HG02678 (cell line): ENCODE data around the gene MED14.

ENCODE experiments used
- ATAC-seq: cut with Tn5 transposase; IDR thresholded peaks from one replicate; pipeline ENCODE4 v1.9.1; 2021; ENCODE audit warnings: mild to moderate bottlenecking, moderate library complexity; ENCODE audit not compliant: unreplicated experiment

Gene MED14

DNA sequence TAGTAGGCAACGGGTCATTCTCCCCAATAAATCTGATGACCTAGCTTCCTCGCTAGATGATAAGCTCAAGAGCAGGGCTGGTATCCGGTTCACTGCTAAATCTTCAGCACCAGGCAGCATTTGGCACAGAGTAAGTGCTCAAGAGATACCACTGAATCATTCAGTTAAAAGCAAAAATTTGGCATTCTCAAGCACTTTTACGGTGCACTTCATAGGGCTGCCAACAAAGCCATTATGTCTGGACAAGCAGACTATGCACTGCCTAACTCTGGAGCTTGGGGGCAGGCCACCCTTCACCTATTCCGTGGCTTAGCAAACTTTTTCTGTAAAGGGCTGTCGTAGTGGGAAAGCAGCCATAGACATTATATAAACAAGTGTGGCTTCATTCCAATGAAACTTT is 64.2 kb downstream of the MED14 start:
- ATAC-seq: no peak

DNA sequence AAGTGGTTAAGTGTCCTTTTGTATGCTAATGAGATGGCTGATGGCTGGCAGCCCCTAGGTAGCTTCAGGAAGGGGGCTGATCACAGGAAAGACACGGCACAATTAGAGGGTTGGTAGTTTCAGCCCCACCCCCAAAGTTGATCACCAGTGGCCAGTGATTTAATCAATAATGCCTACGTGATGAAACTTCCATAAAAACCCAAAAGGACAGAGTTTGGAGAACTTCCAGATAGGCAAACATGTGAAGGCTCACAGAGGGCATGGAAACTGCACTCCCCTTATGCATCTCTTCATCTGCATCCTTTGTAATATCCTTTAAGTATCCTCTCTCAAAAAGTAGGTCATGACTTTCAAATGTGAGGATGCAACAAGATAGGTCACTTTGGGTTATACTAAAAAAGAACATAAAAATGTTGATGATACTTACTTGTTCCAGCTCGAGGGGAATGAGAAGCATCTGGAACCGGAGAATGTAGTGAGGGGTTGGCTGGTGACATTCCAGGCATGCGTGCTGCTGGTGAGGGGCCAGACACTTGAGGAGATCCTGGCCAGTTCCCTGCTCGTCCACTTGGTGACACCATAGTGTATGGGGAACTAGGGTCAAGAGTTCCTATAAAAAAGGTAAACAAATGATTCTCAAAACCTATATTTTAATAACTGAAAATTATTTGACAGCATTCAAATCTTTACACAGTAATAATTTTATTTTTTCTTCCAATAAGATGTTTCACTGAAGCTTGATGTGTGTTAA is 71.3 kb downstream of the MED14 start:
- ATAC-seq: no peak

DNA sequence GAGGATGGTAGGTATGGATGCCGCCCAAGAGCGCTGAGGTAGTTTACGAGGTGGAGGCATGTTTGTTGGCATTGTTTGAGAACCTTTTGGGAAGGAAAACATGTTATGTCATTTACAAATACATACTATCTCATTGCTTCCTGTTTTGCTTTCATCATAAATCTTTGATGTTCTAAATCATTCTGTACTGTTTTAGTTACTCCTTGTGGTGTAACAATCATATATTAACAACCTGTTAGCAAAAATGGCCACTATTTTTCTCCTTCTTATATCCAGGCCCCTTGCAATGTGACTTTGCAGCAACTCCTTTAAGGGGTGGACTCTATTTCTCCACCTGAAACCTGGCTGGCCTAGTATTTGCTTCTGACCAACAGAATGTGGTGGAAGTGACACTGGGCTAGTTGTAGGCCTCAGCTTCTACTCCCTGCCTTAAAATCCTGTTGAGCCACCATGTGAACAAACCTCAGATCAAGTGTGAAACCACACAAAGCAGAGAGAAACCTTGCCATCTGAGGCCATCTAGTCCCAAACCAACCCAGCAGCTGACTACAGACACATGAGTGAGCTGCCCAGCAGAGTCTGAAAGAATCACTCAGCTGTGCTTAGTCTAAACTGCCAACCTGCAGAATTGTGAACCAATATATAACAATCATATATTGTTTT is 72.1 kb downstream of the MED14 start:
- no peak for ATAC-seq

DNA sequence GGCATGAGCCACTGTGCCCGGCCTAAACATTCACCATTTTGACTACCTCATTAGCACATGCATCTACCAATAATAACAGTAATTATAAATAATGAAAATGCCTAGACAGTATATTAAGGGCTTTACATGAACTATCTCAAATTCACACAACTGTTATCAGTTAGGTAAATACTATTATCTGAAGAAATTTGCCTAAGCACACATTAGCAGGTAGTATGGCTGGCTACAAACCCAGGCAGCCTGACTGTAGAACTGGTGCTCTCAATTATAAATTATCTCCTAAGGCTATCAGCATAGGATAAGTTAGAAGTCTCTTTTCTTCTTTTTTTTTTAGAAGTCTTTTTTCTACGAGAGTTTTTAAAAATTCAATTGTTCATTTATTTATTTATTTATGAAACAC is 73.9 kb downstream of the MED14 start:
- ATAC-seq: no peak

DNA sequence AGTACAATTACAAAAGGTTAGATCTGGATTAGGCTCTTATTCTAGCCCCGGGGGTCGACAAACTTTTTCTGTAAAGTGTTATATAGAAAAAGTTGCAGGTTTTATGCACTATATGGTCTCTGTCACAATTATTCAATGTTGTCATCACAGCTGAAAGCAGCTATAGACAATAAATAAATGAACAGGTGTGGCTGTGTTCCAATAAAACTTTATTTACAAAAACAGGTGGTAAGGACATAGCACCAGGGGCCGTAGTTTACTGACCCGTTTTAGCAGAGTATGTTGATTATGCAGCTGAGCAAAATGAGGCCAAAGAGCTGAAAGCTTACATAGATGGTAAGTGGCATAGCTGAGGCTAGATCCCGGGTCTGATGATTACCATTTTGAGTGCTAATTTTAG is 75.0 kb downstream of the MED14 start:
- no peak for ATAC-seq

DNA sequence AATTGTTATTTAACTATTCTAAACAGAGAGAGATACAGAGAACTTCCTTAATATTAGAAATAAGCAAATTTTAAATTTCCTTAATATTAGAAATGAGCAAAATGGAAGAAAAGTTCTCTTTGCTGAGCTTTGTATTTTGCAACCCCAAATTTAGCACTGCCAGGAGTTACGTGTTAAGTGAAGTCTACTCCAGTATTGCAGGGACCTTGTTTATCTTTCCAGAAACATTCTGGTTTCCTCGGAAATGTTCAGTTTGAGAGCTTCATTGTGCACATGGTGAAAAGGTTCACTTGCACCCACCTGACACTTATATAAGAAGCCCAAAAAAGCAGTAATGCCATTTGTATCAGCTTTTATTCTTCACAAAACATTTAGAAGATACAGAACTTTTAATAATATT is 81.8 kb downstream of the MED14 start:
- no peak for ATAC-seq

DNA sequence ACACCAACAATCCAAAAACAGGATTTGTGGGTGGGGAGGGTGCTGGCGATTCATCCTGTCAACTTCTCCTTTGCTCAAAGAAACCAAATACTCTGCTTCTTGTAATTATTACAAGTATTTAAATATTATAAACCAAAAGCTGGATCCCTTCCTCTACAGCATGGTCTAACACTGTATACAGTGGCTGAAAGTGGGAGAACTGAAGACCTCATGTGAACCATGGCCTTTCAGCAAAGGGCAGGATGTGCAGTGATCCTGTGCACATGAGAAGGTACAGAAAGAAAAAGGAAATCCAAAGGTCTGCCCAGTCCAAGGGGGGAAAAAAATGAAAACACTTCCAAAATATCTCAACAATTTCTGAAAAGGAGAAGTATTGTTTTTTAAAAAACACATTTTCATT is 82.7 kb downstream of the MED14 start:
- no peak for ATAC-seq

DNA sequence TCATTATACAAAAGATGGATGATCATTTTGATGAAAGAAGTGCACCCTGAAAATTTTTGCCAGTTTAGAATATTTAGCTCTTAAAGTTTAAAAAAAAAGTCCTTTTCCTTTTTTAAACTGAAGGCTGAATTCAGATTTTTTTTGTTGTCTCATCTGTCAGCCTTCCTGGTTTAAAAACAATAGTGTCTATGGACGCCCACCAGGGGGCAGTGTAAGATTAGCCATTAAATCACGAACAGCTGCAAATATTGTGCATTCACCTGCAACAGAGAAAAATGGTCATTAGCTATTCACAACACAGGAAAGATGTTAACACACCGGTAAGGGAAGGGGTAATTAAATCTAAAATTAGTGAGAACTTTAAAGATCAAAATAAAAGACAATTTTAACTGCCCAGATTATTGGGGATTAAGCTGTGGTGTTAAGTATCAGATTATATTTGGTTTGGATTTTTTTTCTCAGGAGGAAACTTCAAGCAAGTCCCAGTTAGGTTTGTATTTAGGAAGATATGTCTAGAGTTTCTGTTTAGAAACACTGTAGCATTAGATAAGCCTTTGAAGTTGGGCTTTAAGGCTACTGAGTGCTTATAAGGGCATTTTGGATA is 83.6 kb downstream of the MED14 start:
- ATAC-seq: no peak

DNA sequence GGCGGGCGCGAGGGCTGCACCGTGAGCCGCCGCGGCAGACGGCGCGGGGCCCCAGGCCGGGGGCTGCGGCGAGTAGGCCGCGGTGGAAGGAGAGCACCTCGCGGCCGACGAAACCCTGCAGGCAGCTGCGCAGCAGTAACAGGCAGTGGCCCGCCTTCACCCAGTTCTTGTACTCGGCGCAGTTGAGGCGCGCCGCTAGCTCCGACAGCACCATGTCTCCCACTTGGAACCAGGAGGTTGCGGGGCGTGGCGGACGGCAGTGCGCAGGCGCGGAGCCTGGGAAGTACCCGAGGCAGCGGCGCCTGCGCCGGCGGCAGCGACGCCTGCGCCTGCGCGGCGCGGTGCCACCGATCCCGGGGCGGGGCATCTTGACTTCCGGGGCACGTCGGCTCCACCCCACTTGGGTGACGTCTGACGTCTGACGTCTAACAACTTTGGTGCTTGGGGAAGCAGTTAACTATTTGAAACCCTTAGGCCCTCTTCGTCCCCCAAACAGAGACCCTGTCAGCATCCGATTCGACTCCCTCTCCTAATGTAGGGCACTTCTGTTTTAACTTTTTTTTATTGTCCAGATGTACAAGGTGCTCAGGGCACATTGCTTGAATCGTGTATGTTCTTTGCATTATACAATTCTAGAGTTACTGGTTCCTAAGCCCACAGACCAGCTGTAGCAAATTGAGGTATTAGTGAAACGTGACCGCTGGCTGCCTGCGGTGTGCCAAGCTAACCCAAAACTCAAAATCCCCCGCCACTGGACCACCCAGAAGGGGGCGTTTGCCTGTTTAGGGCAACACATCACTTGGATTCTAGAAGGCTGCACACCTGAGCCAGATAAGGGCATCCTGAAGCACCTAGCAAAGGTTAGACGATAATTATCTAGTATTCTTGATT is 87.8 kb downstream of the MED14 start, which contains the start of gene CXorf38:
CXorf38 (minus strand) TSS at position 255 of the 891 bp plus-strand sequence; CDS start at position 214, 41 bp downstream.
- ATAC-seq: peak; percentile 72

DNA sequence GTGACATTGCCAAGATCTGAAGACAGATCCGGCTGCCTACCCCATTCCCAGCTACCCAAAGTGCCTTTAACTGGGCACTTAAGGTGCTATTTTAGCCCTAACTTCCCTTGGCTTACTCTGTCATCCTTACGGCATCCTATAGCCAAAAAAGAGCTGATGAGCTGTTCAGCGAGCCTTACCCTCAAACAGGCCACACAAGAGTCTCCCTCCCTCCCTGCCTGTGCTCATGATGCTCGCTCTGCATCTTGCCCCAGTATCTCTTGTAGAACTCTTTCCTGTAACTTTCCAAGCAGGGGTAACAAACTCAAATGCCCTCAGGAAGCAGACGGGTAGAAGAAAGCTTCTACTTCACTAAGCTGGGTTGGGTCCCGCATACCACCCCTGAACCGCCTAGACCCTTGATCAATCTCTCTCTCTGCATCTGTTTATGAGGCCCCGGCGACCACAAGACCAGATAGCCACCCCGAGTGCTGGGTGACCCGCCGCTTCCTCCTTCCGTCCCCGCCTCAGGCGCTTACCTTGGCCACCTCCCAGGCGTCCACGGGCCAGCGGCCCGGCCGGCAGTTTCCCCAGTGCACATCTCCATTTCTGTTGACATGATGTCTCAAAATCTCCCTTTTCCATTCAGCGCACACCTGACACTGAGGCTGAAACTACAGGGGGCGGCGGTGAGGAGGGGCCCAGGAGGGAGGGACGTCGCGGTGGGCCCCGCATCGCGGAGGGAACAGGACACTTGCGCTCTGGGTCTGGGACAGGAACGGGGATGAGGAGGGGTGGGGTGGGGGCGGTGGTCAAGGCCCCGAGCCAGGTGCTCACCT is 88.6 kb downstream of the MED14 start:
- peak; percentile 28 for ATAC-seq

DNA sequence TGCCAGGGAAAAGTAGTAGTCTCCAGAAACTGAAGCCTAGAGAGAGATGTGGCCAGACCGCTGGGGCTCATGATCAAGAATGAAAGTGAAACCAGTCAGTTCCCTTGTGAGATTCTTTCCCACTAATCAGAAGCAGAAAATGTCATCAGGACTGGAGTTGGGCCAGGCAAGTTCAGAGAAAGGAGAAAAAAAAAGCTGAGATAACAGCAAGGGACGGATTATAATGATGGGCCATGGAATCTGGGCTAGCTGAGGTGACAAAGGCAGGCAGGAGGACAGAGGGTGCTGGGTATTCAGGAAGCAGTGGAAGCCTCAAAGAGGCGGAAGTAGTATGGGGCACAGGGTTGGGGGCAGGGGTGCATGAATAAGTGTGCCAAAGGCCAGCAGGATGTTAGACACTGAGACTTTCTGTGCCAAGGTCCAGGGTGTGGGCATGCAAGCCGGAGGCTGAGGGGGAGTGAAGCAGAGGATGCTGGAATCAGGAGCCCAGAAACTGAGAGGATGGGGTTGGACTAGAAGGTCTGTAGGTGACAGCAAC is 90.5 kb downstream of the MED14 start:
- ATAC-seq: peak; percentile 34

DNA sequence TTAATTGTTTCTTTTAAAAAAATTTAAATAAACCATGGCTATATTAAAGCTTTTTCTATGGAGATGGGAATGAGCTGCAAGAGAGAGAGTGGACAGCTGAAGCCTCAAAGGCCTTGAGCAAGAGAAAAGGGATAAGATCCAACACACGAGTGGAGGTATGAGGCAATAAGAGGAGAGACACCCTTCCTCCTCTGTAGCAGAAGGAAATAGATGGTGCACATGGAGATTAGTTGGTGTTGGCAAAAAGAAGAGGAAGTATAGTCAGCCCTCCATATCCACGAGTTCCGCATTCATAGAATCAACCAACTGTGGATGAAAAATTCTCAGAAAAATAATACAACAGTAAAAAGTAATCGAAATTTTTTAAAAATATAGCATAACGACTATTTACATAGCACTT is 91.2 kb downstream of the MED14 start:
- no peak for ATAC-seq

DNA sequence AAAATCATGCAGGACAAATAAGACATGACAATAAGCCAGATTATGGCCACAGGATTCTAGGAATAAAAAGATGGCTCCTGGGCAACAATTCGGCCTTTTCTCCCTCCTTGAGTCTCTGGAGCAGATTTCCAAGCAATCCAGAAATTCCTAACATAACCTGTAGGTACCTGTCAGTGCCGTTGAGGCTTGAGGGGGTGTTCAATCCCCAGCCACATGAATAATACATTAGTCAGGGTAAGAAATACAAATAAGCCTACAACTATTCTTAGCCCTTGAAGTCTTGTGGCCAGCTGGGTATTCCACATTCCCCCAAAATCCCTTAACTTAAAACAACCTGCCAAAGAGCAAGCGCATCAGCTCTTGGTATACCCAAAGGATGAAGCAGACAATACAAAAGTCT is 97.7 kb downstream of the MED14 start:
- ATAC-seq: no peak

DNA sequence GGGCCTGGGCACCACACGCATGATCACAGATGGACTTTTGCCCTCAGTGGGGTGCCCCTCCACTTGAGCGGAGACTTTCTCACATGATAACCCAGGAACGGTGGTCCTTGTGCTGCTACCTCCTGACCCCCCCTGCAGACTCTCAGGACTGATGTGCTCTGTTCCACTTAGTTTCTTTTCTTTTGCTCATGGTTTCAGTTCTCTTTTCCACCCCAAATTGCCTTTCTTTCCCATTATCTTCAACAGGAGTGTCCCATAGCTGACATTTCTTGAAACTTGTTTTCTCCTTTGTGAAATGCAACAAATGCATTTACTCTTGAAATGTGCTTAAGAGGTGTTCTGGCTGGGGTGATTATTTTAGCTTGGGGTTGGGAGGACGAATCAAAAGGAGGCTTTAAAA is 103.1 kb downstream of the MED14 start:
- no peak for ATAC-seq

DNA sequence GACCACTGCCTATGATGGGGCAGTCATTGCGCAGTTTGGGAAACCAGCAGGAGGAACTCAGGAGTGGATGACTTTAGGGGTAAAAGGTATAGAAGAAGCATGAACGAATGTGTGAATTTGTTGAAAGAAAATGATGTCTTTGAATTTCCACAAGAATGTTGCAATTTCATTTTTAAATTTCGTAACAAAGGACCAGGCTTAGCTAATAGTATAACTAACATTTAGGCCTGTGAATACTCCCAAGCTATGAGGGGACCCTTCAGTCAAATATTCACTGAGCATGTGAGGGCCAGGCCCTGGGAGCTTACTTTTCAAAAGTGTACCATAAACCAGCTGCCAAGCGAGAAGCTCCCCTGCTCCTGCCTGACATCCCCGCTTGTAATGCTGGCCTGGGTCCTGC is 106.8 kb downstream of the MED14 start:
- ATAC-seq: no peak

DNA sequence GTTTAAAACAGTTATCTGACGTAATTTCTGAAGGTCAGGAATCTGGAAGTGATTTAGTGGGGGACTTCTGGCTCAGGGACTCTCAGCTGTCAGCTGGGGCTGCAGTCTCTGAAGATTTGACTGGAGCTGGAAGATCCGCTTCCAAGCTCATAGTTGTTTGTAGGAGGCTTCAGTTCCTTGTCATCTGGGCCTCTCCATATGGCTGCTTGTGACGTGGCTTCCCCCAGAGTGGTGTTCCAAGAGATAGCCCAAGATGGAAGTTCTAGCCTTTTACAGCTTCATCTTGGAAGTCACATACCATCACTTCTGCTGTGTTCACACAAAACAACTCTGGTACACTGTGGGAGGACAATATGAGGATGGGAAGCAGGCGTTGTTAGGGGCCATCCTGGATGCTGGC is 110.0 kb downstream of the MED14 start:
- ATAC-seq: no peak

DNA sequence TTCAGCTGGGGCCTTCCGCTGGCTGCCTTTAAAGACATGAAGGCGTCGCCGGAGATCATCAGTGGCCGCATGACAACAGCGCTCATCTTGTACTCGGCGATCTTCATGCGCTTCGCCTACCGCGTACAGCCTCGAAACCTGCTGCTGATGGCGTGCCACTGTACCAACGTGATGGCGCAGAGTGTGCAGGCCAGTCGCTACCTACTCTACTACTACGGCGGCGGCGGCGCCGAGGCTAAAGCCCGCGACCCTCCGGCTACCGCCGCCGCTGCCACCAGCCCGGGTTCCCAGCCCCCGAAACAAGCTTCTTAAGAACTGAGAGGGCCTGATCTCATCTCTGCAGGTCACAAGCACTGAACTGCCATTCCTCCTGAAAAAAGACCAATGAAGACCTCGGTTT is 111.7 kb downstream of the MED14 start:
- ATAC-seq: no peak

DNA sequence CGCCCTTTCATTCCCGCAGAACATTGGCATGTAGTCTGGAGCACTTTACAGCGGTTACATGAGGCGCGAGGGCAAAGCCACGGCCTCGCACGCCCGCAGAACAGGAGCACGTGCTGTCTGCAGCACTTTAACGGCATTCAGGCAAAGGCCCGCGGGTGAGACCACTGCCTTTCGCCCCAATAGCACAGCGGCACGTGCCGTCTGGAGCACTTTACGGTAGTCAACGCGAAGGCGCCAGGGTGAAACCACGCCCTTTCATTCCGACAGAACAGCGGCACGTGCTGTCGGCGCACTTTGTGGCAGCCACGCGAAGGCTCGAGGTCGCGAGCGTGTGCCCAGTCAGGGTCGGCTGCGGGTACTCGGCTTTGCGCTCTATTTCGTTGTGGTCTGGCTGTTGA is 112.2 kb downstream of the MED14 start, which contains the start of gene MPC1L:
MPC1L (plus strand) TSS at position 290 of the 398 bp plus-strand sequence. CDS start 138 bp downstream, outside the sequence.
- ATAC-seq: no peak

DNA sequence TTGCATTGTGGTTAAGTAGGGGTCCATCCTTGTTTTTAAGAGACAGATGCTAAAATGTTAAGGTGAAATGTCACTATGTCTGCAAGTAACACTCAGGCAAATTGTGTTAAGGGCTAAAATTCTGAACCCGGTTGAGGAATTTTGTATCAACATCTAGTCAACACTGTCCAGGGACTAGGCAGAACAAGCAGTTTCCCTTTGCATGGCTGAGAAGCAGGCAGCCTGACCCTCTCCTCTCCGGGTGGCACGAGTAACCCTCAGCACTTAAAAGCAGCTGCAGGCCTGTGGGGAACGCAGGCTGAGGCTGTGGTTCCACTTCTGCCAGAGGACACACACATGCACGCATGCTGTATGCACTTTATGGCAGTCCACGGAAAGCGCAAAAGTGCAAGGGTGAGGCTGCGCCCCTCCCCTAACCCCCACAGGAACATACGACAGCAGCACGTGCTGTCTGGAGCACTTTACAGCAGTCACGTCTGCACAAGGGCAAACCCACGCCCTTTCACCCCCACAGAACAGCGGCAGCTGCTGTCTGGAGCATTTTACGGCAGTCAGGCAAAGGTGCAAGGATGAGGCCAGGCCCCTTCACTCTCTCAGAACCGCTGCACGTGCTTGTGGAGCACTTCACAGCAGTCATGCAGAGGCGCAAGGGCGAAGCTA is 112.7 kb downstream of the MED14 start:
- ATAC-seq: no peak
